Measurements from ENCODE around the gene MBTD1. TPM values are rescaled to one million over a fixed set of nuclear protein-coding genes. Genes with fewer than 3 reads are reported as not detected.

The MBTD1 gene
- total and polyA plus RNA-seq, 9 of the 15 experiments (the other 6 are each of a cell fraction or from before 2014, with no cell fraction given) = 2.1 to 26.3 (median 13.3) TPM

GRCh38 chr17:51153210-51154072 is 106.4 kb downstream of the MBTD1 start, which contains the start of gene NME1 (continued):
- TF ChIP-seq, protein P1, sequence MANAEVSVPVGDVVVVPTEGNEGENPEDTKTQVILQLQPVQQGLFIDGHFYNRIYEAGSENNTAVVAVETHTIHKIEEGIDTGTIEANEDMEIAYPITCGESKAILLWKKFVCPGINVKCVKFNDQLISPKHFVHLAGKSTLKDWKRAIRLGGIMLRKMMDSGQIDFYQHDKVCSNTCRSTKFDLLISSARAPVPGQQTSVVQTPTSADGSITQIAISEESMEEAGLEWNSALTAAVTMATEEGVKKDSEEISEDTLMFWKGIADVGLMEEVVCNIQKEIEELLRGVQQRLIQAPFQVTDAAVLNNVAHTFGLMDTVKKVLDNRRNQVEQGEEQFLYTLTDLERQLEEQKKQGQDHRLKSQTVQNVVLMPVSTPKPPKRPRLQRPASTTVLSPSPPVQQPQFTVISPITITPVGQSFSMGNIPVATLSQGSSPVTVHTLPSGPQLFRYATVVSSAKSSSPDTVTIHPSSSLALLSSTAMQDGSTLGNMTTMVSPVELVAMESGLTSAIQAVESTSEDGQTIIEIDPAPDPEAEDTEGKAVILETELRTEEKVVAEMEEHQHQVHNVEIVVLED (CRISPR knock-in tag; IDR thresholded peaks at IDR 0.05) = peak; percentile 70
- TF ChIP-seq RHOXF2B (CRISPR knock-in tag; conservative IDR thresholded peaks at IDR 0.05) (no peak; the same call in 1 of the 2 replicates), NFRKB (IDR thresholded peaks at IDR 0.05; ENCODE audit: low read depth) (peak; percentile 91), POLR2G (IDR thresholded peaks at IDR 0.05; ENCODE audit: low read depth, low read length) (peak; percentile 93), PHF20 (IDR thresholded peaks at IDR 0.05; ENCODE audit: partially characterized antibody) (peak; percentile 97), NCOA2 (IDR thresholded peaks at IDR 0.05; ENCODE audit: partially characterized antibody in 2 of 2) (no peak), SREBF2 (CRISPR knock-in tag; IDR thresholded peaks at IDR 0.05) (peak; percentile 97; the same call in 1 of the 2 replicates), KLF10 (CRISPR knock-in tag; IDR thresholded peaks at IDR 0.05) (no peak)
- TF ChIP-seq, protein P2, sequence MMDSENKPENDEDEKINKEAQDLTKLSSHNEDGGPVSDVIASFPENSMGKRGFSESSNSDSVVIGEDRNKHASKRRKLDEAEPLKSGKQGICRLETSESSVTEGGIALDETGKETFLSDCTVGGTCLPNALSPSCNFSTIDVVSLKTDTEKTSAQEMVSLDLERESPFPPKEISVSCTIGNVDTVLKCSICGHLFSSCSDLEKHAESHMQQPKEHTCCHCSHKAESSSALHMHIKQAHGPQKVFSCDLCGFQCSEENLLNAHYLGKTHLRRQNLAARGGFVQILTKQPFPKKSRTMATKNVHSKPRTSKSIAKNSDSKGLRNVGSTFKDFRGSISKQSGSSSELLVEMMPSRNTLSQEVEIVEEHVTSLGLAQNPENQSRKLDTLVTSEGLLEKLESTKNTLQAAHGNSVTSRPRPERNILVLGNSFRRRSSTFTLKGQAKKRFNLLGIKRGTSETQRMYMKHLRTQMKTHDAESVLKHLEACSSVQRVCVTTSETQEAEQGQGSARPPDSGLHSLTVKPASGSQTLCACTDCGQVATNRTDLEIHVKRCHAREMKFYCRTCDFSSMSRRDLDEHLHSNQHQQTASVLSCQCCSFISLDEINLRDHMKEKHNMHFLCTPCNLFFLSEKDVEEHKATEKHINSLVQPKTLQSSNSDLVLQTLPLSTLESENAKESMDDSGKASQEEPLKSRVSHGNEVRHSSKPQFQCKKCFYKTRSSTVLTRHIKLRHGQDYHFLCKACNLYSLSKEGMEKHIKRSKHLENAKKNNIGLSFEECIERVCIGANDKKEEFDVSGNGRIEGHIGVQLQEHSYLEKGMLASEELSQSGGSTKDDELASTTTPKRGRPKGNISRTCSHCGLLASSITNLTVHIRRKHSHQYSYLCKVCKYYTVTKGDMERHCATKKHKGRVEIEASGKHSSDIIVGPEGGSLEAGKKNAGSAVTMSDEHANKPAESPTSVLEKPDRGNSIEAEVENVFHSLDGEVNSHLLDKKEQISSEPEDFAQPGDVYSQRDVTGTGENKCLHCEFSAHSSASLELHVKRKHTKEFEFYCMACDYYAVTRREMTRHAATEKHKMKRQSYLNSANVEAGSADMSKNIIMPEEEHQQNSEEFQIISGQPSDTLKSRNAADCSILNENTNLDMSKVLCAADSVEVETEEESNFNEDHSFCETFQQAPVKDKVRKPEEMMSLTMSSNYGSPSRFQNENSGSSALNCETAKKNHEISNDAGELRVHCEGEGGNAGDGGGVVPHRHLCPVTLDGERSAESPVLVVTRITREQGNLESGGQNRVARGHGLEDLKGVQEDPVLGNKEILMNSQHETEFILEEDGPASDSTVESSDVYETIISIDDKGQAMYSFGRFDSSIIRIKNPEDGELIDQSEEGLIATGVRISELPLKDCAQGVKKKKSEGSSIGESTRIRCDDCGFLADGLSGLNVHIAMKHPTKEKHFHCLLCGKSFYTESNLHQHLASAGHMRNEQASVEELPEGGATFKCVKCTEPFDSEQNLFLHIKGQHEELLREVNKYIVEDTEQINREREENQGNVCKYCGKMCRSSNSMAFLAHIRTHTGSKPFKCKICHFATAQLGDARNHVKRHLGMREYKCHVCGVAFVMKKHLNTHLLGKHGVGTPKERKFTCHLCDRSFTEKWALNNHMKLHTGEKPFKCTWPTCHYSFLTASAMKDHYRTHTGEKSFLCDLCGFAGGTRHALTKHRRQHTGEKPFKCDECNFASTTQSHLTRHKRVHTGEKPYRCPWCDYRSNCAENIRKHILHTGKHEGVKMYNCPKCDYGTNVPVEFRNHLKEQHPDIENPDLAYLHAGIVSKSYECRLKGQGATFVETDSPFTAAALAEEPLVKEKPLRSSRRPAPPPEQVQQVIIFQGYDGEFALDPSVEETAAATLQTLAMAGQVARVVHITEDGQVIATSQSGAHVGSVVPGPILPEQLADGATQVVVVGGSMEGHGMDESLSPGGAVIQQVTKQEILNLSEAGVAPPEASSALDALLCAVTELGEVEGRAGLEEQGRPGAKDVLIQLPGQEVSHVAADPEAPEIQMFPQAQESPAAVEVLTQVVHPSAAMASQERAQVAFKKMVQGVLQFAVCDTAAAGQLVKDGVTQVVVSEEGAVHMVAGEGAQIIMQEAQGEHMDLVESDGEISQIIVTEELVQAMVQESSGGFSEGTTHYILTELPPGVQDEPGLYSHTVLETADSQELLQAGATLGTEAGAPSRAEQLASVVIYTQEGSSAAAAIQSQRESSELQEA (IDR thresholded peaks at IDR 0.05; ENCODE audit: low read depth) = no peak; the same call in 1 of the 2 replicates
- TF ChIP-seq, protein P3, sequence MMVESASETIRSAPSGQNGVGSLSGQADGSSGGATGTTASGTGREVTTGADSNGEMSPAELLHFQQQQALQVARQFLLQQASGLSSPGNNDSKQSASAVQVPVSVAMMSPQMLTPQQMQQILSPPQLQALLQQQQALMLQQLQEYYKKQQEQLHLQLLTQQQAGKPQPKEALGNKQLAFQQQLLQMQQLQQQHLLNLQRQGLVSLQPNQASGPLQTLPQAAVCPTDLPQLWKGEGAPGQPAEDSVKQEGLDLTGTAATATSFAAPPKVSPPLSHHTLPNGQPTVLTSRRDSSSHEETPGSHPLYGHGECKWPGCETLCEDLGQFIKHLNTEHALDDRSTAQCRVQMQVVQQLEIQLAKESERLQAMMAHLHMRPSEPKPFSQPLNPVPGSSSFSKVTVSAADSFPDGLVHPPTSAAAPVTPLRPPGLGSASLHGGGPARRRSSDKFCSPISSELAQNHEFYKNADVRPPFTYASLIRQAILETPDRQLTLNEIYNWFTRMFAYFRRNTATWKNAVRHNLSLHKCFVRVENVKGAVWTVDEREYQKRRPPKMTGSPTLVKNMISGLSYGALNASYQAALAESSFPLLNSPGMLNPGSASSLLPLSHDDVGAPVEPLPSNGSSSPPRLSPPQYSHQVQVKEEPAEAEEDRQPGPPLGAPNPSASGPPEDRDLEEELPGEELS (CRISPR knock-in tag; IDR thresholded peaks at IDR 0.05; ENCODE audit: borderline replicate concordance) = peak; percentile 95
